ENCODE results near the gene SCD5. TPM values are rescaled to one million over a fixed set of nuclear protein-coding genes. Genes with fewer than 3 reads are reported as not detected.

Gene SCD5
- total RNA-seq, 4 donors from 2014 or later, result 6.2 to 9.2 (median 7.1) TPM

DNA sequence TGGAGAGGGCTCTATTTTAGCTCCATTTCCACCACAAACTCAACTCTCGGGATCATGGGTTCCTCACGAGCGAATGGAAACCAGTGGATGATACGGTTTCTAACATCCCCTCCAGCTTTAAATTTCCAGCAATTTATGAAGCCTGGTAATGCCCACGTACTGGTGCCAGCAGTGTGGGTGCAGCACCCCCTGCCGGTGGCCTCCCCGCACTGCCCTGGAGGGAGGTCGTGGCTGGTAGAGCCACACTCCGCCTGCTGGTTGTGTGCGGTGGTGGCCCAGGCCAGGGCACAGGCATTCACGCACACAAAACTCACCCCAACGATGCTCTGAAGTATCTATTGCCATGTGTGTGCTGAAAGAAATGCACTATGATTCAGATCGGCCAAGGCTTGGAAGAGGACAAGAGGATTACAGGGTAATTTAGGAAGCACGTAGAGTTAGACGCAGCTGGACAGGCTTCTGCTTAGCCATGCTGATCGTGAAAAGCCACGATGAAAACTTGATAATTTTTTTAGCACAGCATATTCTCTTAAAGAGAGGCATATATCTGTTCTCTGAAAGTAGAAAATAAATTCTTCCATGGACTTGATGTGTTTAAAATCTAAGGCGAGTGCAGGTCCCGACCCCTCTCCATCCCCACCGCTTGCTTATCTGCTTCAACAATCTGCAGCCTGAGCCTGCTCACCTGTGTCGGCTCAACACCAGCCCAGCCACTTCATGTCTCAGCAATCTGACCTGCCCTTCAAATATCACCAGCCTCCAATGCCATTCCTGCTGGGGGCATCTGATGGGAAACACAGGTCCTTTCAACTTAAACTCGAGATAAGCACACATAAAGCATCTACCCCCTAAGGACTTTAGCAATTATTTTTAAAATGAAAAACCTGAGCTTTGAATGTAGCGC, 59.1 kb downstream of the SCD5 start:
- TF ChIP-seq, protein P1, sequence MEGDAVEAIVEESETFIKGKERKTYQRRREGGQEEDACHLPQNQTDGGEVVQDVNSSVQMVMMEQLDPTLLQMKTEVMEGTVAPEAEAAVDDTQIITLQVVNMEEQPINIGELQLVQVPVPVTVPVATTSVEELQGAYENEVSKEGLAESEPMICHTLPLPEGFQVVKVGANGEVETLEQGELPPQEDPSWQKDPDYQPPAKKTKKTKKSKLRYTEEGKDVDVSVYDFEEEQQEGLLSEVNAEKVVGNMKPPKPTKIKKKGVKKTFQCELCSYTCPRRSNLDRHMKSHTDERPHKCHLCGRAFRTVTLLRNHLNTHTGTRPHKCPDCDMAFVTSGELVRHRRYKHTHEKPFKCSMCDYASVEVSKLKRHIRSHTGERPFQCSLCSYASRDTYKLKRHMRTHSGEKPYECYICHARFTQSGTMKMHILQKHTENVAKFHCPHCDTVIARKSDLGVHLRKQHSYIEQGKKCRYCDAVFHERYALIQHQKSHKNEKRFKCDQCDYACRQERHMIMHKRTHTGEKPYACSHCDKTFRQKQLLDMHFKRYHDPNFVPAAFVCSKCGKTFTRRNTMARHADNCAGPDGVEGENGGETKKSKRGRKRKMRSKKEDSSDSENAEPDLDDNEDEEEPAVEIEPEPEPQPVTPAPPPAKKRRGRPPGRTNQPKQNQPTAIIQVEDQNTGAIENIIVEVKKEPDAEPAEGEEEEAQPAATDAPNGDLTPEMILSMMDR (IDR thresholded peaks at IDR 0.05; ENCODE audit: low read depth), result no peak

GRCh38 chr4:82737354-82737753, 61.2 kb downstream of the SCD5 start:
- TF ChIP-seq, protein P1 (IDR thresholded peaks at IDR 0.05; ENCODE audit: low read depth), result no peak

DNA sequence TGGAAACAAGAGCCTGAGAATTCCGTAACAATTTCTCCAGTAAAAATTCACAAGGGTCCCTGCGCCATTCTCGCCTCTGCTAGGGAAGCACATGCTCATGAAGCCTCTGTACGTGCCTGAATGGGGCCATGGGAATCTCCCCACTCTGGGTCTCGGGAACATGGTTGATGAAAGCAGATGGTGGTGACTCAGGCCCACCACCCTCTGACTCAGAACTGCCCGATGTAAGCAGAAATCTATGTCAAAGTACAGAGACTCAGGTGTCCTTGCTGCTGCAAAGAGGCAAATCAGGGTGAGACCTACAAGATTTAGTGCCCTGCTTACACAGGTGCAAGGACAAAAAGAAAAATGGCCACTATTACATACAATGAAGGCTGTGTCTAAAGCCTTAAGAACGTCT, 65.0 kb downstream of the SCD5 start:
- TF ChIP-seq, protein P1 (IDR thresholded peaks at IDR 0.05; ENCODE audit: low read depth), result no peak

- TF ChIP-seq, protein P1 (IDR thresholded peaks at IDR 0.05; ENCODE audit: low read depth), result no peak
Measured at GRCh38 chr4:82728301-82728700, 70.3 kb downstream of the SCD5 start.

DNA sequence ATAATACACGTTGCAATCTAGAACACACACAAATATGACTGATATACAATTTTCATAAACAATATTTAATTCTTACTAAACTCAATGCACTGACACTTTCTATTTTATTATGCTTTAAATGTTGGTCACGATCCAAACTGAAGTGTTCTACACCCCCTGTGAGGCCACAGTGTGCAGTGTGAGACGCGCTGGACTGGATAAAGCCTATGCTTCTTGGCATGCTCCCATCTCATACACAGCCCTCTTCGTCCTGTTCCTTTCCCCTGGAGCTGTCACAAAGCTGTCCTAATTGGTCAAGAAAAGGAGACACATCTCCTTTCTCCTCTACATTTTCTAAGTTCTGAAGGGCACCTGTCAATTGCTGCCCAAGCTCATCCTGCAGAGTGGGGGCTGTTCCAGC, 72.0 kb downstream of the SCD5 start:
- TF ChIP-seq, protein P1 (IDR thresholded peaks at IDR 0.05; ENCODE audit: low read depth), result no peak

DNA sequence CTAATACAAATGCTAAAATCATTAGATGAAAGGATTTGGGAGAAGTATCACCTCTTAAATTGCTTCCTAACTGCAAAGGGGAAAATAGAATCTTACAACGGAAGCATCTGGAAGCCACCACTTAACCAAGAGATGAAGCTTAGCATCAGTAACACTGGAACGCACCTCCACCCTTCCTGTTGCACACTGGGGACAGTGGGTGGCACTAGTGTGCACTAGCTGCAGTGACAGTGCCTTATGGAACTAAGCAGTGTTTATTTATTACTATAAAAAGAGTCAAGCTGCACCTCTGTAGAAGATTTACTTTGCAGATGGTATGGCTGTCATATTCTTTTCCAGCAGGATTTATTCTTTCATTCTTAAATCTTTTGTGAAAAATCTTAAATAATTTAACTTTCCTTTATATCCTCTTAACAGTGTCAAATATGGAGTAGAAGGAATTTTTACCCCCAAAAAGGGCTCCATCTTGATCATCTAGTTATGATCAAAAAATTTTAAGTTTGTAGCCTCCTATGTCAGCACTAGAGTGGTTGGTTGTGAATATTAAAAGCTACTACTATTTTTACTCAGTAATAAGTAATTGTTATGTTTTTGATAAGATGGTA, 76.7 kb downstream of the SCD5 start:
- TF ChIP-seq, protein P1 (IDR thresholded peaks at IDR 0.05; ENCODE audit: low read depth), result no peak

DNA sequence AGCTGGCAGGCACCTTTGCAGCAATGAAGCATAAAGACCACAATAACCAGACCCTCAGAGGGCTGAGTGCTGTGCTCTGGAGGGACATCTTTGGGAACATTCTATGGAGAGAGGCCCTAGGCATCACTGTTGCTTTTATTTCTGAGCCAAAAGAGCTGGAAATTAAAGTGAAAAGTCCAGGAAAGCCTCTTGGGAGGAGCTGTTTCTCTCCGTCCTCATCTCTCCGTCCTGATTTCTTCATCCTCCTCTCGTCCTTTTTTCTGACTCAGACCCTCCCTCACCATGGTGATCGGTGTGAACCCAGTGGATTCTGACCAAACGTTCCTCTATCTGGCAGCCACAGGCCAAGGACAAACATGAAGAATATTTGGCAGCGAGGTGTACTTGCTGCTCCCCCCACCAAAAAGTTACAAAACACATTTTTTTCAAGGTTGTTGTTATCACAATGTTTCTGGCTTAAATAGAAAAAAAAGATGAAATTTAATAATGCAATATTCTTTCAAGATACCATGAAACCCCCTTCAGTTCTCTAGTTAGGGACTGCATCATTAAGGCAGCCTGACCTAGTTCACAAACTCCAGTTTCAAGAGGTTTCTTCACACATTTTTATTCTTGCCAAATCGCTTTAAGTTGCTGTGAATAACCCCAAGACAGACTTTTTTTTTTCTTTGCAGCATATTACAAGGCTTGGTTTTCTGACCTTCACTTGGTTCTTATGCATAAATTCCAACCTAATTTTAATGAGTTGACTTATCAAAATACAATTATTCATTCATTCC, 80.2 kb downstream of the SCD5 start:
- TF ChIP-seq, protein P1 (IDR thresholded peaks at IDR 0.05; ENCODE audit: low read depth), result no peak

Data from subcutaneous adipose tissue (tissue), 4 donors.